HepG2 (cell line): ENCODE measurements around the gene CD248. TPM values are rescaled to one million over a fixed set of nuclear protein-coding genes. Genes with fewer than 3 reads are reported as not detected.

Experiments used
- ADNP ChIP-seq: sonication (generic); formaldehyde crosslinking; IDR thresholded peaks from 2 replicates; pipeline ENCODE4 v1.4.0; 2020; ENCODE audit warnings: missing genetic modification reagents
- ARID2 ChIP-seq: sonication (generic); formaldehyde crosslinking; IDR thresholded peaks from 2 replicates; pipeline ENCODE4 v1.8.1; 2022; ENCODE audit warnings: mild to moderate bottlenecking, missing genetic modification reagents, borderline replicate concordance
- CREB1 ChIP-seq, 2 experiments: fragments of 450-650 bp in 1 of 2; IDR thresholded peaks; 2 replicates each; pipeline ENCODE4 v1.6.1; 2016 to 2017; ENCODE audit warnings: control low read depth in 1 of 2, mild to moderate bottlenecking in 1 of 2, missing compliant biosample characterization in 1 of 2, missing genetic modification characterization in 1 of 2
- DR1 ChIP-seq: sonication (generic); formaldehyde crosslinking; IDR thresholded peaks from 2 replicates; pipeline ENCODE4 v1.8.0; 2021; ENCODE audit warnings: mild to moderate bottlenecking, missing genetic modification reagents, inconsistent platforms
- EHMT2 ChIP-seq: fragments of 200-600 bp; sonication (generic); IDR thresholded peaks from 2 replicates; pipeline ENCODE4 v1.7.0; 2017; ENCODE audit warnings: antibody characterized with exemption, low read depth, low read length, borderline replicate concordance
- ELF1 ChIP-seq: sonication (generic); formaldehyde crosslinking; IDR thresholded peaks from 2 replicates; pipeline ENCODE4 v1.4.0; 2020; ENCODE audit warnings: missing genetic modification reagents
- EZH2 ChIP-seq: conservative IDR thresholded peaks from 2 replicates; pipeline ENCODE4 v1.6.1; 2012; ENCODE audit warnings: mild to moderate bottlenecking, low read depth, low read length, moderate library complexity
- KLF9 ChIP-seq: IDR thresholded peaks from 2 replicates; pipeline ENCODE4 v1.6.1; 2016; ENCODE audit warnings: low read depth
- MXD4 ChIP-seq: IDR thresholded peaks from 2 replicates; pipeline ENCODE4 v1.6.1; 2016; ENCODE audit warnings: mild to moderate bottlenecking, missing biosample characterization, missing genetic modification reagents
- MZF1 ChIP-seq: sonication (generic); formaldehyde crosslinking; IDR thresholded peaks from 2 replicates; pipeline ENCODE4 v1.8.1; 2023; ENCODE audit warnings: mild to moderate bottlenecking, missing genetic modification reagents, borderline replicate concordance
- NFIC ChIP-seq: IDR thresholded peaks from 2 replicates; pipeline ENCODE4 v1.6.1; 2012; ENCODE audit warnings: mild to moderate bottlenecking, low read length, inconsistent platforms
- SNRNP70 ChIP-seq: fragments of 200-400 bp; formaldehyde crosslinking; IDR thresholded peaks from 2 replicates; pipeline ENCODE4 v1.6.1; 2017; ENCODE audit warnings: mild to moderate bottlenecking, low read depth, low read length, moderate library complexity
- SP2 ChIP-seq: sonication (generic); formaldehyde crosslinking; IDR thresholded peaks from 2 replicates; pipeline ENCODE4 v1.5.1; 2020; ENCODE audit warnings: mild to moderate bottlenecking, missing genetic modification reagents
- YEATS2 ChIP-seq: sonication (generic); formaldehyde crosslinking; IDR thresholded peaks from 2 replicates; pipeline ENCODE4 v1.4.0; 2020; ENCODE audit warnings: missing genetic modification reagents, borderline replicate concordance
- ZEB1 ChIP-seq: IDR thresholded peaks from 2 replicates; pipeline ENCODE4 v1.6.1; 2012; ENCODE audit warnings: mild to moderate bottlenecking, low read depth, inconsistent platforms; ENCODE audit not compliant: insufficient replicate concordance
- ZMAT3 ChIP-seq: sonication (generic); formaldehyde crosslinking; conservative IDR thresholded peaks from 2 replicates; pipeline ENCODE4 v1.7.0; 2021; ENCODE audit warnings: missing genetic modification reagents
- ZNF432 ChIP-seq: sonication (generic); formaldehyde crosslinking; IDR thresholded peaks from 2 replicates; pipeline ENCODE4 v1.5.0; 2020; ENCODE audit warnings: missing genetic modification reagents, mild to moderate bottlenecking, borderline replicate concordance
- ZNF781 ChIP-seq: sonication (generic); formaldehyde crosslinking; IDR thresholded peaks from 2 replicates; pipeline ENCODE4 v1.5.1; 2020; ENCODE audit warnings: borderline replicate concordance, mild to moderate bottlenecking, missing genetic modification reagents; ENCODE audit errors: not compliant biosample characterization
- polyA plus RNA-seq, 8 experiments: library from polyadenylated mRNA; depleted of rRNA in 3 of 8; stranded (reverse) in 7 of 8; unstranded in 1 of 8; fragments of >200 nt; fragmentation: Illumina TruSeq in 4 of 8; extraction: Trizol in 4 of 8; gene quantifications; 2 replicates each; pipeline versions ENCODE4 v1.2.1 to v1.2.3, GENCODE V29; 2011 to 2016; ENCODE audit warnings: low read depth in 4 of 8, missing spikeins in 1 of 8, mixed read lengths in 1 of 8; ENCODE audit not compliant: insufficient read depth in 1 of 8
- total RNA-seq, 5 experiments: library from RNA; depleted of rRNA; stranded (reverse); fragments of >200 nt; fragmentation: Illumina TruSeq; extraction: Trizol; gene quantifications; 2 replicates each; pipeline ENCODE4 v1.2.3, GENCODE V29; 2016; ENCODE audit warnings: low read depth in 1 of 5
- TF ChIP-seq, protein P1 (sequence below): IDR thresholded peaks from 2 replicates; pipeline ENCODE4 v1.6.1; 2012; ENCODE audit warnings: inconsistent platforms
- TF ChIP-seq, protein P2 (sequence below): IDR thresholded peaks from 2 replicates; pipeline ENCODE4 v1.6.1; 2016
- TF ChIP-seq, protein P3 (sequence below): sonication (generic); formaldehyde crosslinking; IDR thresholded peaks from 2 replicates; pipeline ENCODE4 v1.5.1; 2020; ENCODE audit warnings: mild to moderate bottlenecking, missing genetic modification reagents, moderate library complexity
- TF ChIP-seq, protein P4 (sequence below): sonication (generic); formaldehyde crosslinking; IDR thresholded peaks from 2 replicates; pipeline ENCODE4 v1.5.1; 2020; ENCODE audit warnings: mild to moderate bottlenecking, missing genetic modification reagents, borderline replicate concordance

CD248 gene
- total and polyA plus RNA-seq, 2 of the 13 experiments (the other 11 are each of a cell fraction or from before 2014, with no cell fraction given) = 0.25 to 0.35 TPM

DNA sequence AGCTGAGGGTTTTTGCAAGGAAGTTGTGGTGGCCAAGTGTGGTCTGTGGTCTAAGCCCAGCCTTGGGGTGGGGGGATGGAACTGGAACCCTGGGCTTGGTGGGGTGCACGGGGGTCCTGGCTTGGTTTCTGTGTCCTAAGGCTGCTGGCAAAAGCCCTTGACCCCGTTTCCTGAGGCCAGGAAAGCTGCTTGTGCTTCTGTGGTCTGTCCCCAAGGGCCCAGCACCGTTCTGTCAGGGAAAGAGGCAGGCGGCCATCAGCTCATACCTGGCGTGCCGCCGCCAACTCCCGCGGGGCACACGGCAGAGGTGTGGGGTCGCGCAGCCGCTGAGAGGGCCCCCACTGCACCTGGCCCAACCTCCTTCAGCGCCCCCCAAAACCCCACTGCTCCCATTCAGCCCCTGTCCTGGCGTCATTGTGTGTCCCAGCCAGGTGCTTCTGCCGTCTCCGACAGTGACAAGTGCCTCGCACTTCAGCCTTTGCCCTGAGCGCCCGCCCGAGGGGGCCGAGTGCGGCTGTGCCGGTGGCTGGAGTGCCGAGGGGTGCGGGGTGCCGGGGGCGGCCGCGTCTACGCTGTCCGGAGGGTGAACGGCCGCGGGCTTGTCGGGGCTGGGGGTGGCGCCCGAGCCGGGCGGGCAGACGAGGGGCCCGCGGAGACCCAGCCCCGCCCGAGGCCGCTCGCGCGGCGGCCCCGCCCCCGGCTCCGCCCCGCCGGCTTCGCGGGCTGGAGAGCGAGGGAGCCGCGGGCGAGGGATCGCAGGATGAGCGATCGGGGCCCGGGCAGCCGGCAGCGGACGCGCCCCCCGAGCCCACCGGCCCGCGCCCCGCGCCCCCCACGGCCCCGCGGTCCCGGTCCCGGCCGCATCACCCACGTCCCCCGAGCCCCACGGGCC is 39.1 kb downstream of the CD248 start, which contains the start of gene CNIH2 (continued):
- TF ChIP-seq, protein P1, sequence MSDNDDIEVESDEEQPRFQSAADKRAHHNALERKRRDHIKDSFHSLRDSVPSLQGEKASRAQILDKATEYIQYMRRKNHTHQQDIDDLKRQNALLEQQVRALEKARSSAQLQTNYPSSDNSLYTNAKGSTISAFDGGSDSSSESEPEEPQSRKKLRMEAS = peak; percentile 49; the same call in 1 of the 2 replicates
- TF ChIP-seq ZNF432 (CRISPR knock-in tag) (no peak), EHMT2 (no peak), YEATS2 (CRISPR knock-in tag) (no peak), SNRNP70 (no peak), EZH2 (no peak), ZEB1 (no peak), MXD4 (CRISPR knock-in tag) (no peak), ADNP (CRISPR knock-in tag) (no peak), ZMAT3 (CRISPR knock-in tag) (no peak), ELF1 (CRISPR knock-in tag) (no peak), CREB1 (IDR thresholded peaks at IDR 0.05) (no peak), CREB1 (CRISPR knock-in tag; IDR thresholded peaks at IDR 0.05) (no peak), KLF9 (no peak), ARID2 (CRISPR knock-in tag) (no peak), ZNF781 (CRISPR knock-in tag) (no peak), DR1 (CRISPR knock-in tag) (0 out of 2 replicates have a peak, but pooled peaks have one; percentile 37), SP2 (CRISPR knock-in tag) (no peak), MZF1 (no peak), NFIC (no peak)
- TF ChIP-seq, protein P2, sequence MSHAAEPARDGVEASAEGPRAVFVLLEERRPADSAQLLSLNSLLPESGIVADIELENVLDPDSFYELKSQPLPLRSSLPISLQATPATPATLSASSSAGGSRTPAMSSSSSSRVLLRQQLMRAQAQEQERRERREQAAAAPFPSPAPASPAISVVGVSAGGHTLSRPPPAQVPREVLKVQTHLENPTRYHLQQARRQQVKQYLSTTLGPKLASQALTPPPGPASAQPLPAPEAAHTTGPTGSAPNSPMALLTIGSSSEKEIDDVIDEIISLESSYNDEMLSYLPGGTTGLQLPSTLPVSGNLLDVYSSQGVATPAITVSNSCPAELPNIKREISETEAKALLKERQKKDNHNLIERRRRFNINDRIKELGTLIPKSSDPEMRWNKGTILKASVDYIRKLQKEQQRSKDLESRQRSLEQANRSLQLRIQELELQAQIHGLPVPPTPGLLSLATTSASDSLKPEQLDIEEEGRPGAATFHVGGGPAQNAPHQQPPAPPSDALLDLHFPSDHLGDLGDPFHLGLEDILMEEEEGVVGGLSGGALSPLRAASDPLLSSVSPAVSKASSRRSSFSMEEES (CRISPR knock-in tag) = no peak
- TF ChIP-seq, protein P3, sequence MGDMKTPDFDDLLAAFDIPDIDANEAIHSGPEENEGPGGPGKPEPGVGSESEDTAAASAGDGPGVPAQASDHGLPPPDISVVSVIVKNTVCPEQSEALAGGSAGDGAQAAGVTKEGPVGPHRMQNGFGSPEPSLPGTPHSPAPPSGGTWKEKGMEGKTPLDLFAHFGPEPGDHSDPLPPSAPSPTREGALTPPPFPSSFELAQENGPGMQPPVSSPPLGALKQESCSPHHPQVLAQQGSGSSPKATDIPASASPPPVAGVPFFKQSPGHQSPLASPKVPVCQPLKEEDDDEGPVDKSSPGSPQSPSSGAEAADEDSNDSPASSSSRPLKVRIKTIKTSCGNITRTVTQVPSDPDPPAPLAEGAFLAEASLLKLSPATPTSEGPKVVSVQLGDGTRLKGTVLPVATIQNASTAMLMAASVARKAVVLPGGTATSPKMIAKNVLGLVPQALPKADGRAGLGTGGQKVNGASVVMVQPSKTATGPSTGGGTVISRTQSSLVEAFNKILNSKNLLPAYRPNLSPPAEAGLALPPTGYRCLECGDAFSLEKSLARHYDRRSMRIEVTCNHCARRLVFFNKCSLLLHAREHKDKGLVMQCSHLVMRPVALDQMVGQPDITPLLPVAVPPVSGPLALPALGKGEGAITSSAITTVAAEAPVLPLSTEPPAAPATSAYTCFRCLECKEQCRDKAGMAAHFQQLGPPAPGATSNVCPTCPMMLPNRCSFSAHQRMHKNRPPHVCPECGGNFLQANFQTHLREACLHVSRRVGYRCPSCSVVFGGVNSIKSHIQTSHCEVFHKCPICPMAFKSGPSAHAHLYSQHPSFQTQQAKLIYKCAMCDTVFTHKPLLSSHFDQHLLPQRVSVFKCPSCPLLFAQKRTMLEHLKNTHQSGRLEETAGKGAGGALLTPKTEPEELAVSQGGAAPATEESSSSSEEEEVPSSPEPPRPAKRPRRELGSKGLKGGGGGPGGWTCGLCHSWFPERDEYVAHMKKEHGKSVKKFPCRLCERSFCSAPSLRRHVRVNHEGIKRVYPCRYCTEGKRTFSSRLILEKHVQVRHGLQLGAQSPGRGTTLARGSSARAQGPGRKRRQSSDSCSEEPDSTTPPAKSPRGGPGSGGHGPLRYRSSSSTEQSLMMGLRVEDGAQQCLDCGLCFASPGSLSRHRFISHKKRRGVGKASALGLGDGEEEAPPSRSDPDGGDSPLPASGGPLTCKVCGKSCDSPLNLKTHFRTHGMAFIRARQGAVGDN = peak; percentile 81
- TF ChIP-seq, protein P4, sequence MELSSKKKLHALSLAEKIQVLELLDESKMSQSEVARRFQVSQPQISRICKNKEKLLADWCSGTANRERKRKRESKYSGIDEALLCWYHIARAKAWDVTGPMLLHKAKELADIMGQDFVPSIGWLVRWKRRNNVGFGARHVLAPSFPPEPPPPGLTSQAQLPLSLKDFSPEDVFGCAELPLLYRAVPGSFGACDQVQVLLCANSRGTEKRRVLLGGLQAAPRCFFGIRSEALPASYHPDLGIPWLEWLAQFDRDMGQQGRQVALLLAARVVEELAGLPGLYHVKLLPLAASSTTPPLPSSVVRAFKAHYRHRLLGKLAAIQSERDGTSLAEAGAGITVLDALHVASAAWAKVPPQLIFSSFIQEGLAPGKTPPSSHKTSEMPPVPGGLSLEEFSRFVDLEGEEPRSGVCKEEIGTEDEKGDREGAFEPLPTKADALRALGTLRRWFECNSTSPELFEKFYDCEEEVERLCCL = no peak
